BJ (cell line): ENCODE data around the gene TRIM24. TPM values are rescaled to one million over a fixed set of nuclear protein-coding genes. Genes with fewer than 3 reads are reported as not detected.
A peak's percentile ranks its signal among the peaks of the same experiment; 100 is the strongest.

Experiments used
- CTCF ChIA-PET: fragments of 350-600 bp; formaldehyde crosslinking; extraction: SDS; loops from one replicate; lab custom pipeline; 2021; ENCODE audit warnings: antibody characterized with exemption, inconsistent platforms; lab: Yijun Ruan, JAX
- POLR2A ChIA-PET: fragments of 300-600 bp; sonication (Branson Sonifier 250); formaldehyde crosslinking; extraction: SDS; loops from one replicate; lab custom pipeline; 2021; ENCODE audit warnings: antibody characterized with exemption; lab: Charles Lee
- DNase-seq: peaks from one replicate; pipeline ENCODE4 v3.0.0-alpha.2; 2011; ENCODE audit warnings: low read depth
- H3K27me3 ChIP-seq: 2 replicates; pipeline ENCODE4 v1.6.0; 2011; ENCODE audit warnings: low read length; ENCODE audit not compliant: control insufficient read depth, insufficient read depth
- H3K36me3 ChIP-seq: 2 replicates; pipeline ENCODE4 v1.5.1; 2011; ENCODE audit warnings: low read length; ENCODE audit not compliant: control insufficient read depth, insufficient read depth
- H3K4me3 ChIP-seq: 2 replicates; pipeline ENCODE4 v1.5.1; 2011; ENCODE audit warnings: low read depth, mild to moderate bottlenecking, control low read depth, low read length
- polyA plus RNA-seq: library from polyadenylated mRNA; depleted of rRNA; stranded (reverse); fragments of >200 nt; gene quantifications from 2 replicates; pipeline ENCODE4 v1.2.3, GENCODE V29; 2011
- TF ChIP-seq, protein P1 (sequence below): IDR thresholded peaks from 2 replicates; pipeline ENCODE4 v1.5.1; 2011; ENCODE audit warnings: low read depth, mild to moderate bottlenecking, control low read depth, inconsistent platforms, low read length, moderate library complexity; ENCODE audit not compliant: insufficient read depth

Gene TRIM24
- polyA plus RNA-seq, 1 experiment: 4.2 TPM

DNA sequence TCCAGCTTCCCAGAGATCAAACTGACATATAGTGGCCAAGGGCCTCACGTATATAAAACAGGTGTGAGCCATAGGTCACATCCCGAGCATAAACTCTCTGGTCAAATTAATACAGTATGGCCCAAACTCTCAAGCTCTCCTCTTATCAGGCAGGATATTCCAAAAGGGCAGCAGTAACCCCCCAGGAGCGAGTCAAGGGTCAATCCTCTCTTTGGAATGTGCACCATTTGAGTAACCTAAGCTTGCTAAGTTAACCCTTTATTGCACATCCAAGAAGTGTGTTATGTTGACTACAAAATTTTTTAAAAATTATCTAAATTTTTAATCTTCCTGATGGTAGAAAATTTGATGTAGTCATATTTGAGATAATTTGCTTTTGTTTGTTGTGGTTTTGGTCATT, 4.5 kb upstream of the TRIM24 start:
- TF ChIP-seq, protein P1, sequence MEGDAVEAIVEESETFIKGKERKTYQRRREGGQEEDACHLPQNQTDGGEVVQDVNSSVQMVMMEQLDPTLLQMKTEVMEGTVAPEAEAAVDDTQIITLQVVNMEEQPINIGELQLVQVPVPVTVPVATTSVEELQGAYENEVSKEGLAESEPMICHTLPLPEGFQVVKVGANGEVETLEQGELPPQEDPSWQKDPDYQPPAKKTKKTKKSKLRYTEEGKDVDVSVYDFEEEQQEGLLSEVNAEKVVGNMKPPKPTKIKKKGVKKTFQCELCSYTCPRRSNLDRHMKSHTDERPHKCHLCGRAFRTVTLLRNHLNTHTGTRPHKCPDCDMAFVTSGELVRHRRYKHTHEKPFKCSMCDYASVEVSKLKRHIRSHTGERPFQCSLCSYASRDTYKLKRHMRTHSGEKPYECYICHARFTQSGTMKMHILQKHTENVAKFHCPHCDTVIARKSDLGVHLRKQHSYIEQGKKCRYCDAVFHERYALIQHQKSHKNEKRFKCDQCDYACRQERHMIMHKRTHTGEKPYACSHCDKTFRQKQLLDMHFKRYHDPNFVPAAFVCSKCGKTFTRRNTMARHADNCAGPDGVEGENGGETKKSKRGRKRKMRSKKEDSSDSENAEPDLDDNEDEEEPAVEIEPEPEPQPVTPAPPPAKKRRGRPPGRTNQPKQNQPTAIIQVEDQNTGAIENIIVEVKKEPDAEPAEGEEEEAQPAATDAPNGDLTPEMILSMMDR: no peak
- ChIA-PET CTCF (no interaction called here), POLR2A (no interaction called here)
- Histone ChIP-seq H3K4me3 (no peak overlapping the region), H3K36me3 (no peaks in the 10 kb centered on the region), H3K27me3 (no peaks in the 10 kb centered on the region)
- no peak for DNase-seq

DNA sequence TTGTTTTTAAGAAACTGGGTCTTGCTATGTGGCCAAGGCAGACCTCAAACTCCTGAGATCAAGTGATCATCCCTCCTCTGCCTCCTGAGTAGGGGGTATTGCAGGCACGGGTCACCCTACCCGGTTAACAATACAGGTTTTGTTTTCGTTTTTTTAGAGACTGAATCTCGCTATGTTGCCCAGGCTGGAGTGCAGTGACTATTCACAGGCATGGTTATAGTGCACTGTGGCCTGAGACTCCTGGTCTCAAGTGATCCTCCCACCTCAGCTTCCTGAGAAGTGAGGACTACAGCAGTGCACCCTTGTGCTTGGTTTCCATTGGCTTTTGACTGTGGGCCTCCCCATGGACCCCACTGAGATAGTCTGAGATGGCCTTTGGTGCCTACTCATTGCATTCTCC, 3.8 kb upstream of the TRIM24 start:
- Histone ChIP-seq H3K36me3 (no peaks in the 10 kb centered on the region), H3K4me3 (no peak overlapping the region), H3K27me3 (no peaks in the 10 kb centered on the region)
- DNase-seq: no peak
- TF ChIP-seq, protein P1: no peak
- POLR2A ChIA-PET: no interaction called here
- CTCF ChIA-PET: no interaction called here

DNA sequence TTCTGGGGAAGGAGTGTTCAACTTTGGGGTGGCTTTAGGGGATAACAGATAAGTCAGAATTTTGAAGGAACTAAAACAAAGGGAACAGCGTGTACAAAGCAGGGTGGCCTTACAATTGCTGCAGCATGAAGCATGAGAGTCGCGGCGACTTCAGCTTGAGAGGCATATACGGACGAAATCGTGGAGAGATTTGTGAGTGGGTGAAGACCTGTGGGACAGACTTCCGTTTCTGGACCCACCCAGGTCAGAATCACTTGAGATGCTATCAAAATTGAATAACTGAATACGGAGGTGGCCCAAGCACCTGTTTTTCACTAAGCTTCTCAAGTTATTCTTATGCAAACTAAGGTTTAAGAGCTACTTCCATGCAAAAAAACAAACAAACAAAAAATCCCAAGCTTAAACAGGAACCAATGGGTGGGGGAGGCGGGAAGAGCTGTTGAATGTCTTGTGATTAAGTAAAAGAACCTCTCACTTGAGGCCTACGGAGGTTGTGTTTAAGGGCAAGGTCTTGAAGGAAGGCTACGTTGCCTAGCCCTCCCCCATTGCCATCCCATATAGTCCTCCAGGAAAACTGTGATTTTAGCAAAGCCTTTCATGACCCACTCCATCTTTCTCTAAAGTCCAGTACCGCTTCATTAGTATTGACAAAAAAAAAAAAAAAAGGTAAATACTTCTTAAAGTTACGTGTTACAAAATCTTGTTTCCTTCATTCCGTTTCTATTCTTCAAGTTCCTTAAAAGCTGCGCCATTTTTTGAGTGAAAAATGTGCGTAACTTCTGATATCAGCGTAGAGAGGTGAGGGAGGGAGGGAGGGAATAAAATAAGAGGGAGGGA, 1.3 kb upstream of the TRIM24 start:
- no peak for DNase-seq
- CTCF ChIA-PET: interaction anchor here (0.6 to 1.6 kb wide), 2 partner anchors 10 to 566 kb away, joined by 3 to 4 read pairs; no protein-coding TSS in a partner anchor
- Histone ChIP-seq H3K4me3 (no peak overlapping the region), H3K36me3 (no peaks in the 10 kb centered on the region), H3K27me3 (no peaks in the 10 kb centered on the region)
- POLR2A ChIA-PET: no interaction called here
- TF ChIP-seq, protein P1: no peak

DNA sequence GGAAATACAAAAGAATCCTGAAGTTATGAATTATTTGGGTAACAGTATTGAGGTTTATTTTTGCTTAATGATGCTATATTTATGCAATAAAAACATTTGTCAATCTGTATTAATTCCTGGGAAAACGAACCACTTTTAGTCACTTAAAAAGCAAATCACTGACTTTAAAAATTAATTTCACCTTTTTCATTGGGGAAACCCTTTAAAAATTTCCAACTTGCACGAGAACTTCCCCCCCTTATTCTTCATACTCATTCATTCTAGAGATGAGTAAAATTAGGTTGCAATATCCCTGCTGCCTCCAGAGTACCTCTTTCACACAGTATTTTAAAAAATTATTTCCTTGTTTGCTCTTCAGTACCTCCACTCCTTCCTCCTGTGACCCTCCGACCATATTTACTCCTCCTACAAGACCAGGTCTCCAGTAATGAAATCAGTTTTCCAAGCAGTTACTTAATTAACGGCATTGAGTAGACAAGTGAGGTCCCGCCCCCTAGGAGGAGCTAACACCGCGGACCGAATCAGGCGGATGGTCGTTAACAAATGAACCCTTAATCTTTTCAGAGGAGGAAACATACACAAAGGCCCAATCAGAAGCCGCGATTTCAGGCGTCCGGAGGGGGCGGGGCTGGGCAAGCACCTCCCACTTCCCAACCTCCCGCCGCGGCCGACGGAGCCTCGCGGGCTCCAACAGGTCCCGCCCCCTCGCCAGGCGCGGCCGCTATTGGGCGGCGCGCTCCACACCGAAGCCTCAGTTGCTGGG, 465 bp upstream of the TRIM24 start:
- CTCF ChIA-PET: interaction anchor here (0.6 to 1.6 kb wide), 4 partner anchors 11 to 567 kb away, joined by 3 to 4 read pairs (median 4); no protein-coding TSS in a partner anchor
- Histone ChIP-seq H3K36me3 (no peaks in the 10 kb centered on the region), H3K4me3 (peak overlapping the region; percentile 44), H3K27me3 (no peaks in the 10 kb centered on the region)
- DNase-seq: peak; percentile 88
- POLR2A ChIA-PET: no interaction called here
- TF ChIP-seq, protein P1: peak; percentile 18
